HG03469 (cell line): Measurements from ENCODE around the gene DCLK1.

Source experiments
- ATAC-seq: cut with Tn5 transposase; IDR thresholded peaks from one replicate; pipeline ENCODE4 v1.9.1; 2021; ENCODE audit warnings: mild to moderate bottlenecking, moderate library complexity, moderate number of reproducible peaks; ENCODE audit not compliant: unreplicated experiment

The DCLK1 gene

GRCh38 chr13:36131222-36131930, at the start of gene DCLK1:
DCLK1 (minus strand) TSS chr13:36131382.
- no peak for ATAC-seq

GRCh38 chr13:36175621-36176020, 44.4 kb upstream of the DCLK1 start:
- ATAC-seq = no peak

DNA sequence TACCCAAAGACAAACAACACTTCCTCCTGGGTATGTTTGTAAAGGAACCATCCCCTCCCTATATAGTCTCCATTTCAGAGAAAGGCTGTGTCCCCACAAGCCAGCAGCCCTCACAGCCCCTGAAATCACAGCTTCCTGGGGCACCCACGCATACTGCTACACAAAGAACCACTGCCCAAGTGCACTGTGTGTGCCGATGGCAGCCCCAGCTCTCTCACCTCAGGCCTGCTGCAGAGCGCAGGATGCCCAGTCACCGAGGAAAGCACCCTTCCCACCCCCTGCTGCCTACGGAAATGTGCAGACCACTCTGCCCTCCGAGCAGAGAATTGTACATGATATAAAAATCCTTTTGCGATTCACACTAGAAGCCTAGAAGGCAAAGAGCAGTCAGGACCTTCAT, 43.7 kb upstream of the DCLK1 start:
- no peak for ATAC-seq

- ATAC-seq = no peak
Observed at GRCh38 chr13:36173571-36174322, 42.6 kb upstream of the DCLK1 start.

- no peak for ATAC-seq
Observed at GRCh38 chr13:36166046-36166445, 34.9 kb upstream of the DCLK1 start.

GRCh38 chr13:36163809-36164308, 32.7 kb upstream of the DCLK1 start:
- no peak for ATAC-seq

GRCh38 chr13:36163286-36163685, 32.1 kb upstream of the DCLK1 start:
- ATAC-seq = no peak

DNA sequence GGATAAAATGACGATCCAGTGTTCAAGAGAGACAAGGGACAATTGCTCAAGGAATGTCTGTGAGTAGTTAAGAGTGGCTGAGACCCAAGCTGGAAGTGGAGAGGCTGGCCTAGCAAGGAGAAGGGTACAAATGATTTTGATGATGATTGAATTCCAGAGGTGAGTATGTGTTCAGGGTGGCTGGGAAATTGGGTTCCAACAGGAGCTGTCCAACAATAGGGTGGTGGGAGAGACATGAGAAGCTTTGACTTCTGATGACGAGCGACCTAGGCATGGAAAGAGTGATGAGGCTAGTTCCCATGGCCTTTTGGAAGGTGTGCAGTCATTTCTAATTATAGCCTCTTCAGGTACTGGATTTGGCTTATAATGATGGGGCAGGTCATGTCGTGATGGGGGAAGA, 29.1 kb upstream of the DCLK1 start:
- ATAC-seq = no peak

DNA sequence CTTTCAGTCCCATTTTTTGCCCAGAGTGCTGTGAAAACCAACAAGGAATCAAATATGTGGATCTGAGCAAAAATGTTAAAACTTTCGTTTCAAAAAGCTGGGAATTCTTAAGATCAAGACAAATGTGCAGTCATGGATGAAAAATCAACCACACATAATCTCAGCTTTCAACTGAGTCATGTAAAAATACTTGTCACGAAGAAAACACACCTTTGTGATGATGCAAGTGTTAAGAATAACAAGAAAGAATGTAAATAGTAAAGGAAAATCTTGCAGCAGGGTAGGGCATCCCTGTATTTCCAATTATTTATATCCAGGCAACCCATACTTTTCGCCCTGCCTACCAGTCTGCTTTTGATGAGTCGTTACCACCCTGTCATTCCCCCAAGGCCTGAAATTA, 27.4 kb upstream of the DCLK1 start:
- no peak for ATAC-seq

DNA sequence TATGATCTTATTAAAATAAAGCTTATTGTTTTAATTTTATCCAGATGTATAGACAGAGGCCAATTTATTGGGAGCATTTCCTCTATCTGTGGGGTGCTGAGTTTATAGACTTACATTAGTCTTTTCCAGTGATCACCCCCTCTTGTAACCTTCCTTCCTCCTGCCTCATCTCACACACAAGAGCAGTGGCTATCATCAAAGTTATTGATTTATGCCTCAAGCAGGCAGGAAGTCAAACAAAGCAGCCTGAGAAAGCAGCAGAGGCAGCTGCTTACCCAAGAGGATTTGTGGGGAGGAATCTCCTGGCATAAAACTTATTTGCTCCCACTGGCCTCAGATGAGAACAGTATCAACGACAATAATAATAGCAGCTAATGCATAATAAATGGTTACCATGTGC, 26.3 kb upstream of the DCLK1 start:
- ATAC-seq = no peak

DNA sequence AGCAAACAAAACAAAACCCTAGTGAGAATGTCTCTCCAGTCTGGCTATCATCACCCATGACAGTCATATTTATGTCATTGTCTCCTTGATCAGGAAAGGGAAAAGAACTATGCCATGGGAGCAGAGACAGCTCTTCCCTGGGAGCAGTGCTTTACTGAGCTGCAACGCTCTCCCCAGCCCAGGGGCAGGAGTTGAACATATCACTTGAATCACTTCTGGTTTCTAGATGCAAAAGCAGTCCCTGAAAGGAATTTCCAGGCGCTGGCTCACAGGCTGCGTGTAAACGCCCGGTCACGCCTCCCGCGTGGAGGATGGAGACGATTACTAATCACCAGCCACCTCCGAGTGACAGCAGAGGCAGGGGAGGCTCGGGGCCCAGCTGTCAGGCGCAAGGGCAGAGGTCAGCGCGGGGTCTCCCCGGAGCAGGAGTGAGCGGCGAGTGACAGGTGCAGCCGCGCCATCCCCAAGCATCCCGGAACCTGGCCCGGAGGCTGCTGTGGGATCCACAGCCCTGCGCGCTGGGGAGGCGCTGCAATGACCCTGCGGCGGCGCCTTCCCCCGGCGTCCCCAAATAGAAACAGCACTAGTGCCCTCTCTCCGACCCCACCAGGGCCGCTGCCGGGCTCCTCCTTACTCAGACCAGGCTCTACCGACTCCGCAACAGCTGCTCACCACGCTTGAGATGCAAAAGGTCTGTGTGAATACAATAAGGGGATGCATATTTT, 23.5 kb upstream of the DCLK1 start:
- no peak for ATAC-seq

DNA sequence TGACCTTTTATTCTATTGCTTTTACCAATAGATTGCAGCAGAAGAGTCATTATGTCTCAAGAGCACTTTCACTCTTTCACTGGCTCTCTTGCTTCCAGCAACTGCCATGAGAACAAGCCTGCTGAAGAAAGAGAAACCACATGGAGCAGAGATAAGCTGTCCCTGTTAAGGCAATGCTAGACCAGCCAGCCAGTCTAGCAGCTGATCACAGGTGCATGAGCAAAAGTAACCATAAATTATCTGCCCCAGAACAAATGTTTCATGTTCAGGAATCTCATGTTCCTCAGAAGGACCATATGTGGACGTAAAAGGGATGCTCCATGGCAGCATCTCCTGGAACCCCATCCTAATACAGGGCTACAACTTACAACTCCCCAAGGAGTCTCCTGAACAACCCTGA, 20.4 kb upstream of the DCLK1 start:
- ATAC-seq = no peak

- ATAC-seq = no peak
Observed at GRCh38 chr13:36148446-36148845, 17.3 kb upstream of the DCLK1 start.

DNA sequence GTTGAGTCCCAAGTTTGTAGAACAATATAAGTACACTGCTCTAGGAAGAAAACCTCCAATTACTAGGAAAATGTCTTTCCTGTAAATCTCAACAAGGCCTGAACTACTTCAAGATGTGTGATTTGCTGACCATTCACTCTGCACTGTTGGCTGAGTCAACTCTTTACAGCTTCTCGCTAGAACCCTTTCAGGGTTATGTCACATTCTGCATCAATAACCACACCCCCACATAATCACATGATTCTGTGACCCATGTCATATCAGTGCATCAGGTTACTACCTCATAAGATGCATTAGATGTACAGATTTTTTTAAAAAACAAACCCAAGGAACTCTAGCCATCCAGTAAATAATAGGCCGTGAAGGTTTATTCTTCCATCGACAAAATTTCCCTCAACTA, 16.1 kb upstream of the DCLK1 start:
- ATAC-seq = no peak

- ATAC-seq = no peak
Observed at GRCh38 chr13:36146511-36147269, 15.5 kb upstream of the DCLK1 start.

- ATAC-seq = no peak
Observed at GRCh38 chr13:36143738-36144137, 12.6 kb upstream of the DCLK1 start.

DNA sequence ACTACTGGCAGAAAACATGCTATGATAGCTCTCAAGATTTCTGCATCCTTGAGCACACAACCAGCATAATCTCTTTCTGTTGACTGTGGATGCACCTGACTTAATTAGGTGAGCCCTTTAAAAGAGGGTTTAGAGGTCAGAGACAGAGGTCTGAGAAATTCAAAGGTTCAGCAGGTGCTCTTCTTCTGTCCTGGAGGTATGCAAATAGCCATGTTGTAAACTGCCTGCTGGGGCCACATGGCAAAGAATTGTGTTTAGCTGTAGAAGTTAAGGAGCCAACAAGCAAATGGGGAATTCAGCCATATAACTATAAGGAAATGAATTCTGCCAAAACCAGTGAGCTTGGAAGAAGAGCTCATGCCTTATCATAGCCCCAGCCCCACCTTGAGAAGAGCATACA, 11.6 kb upstream of the DCLK1 start:
- ATAC-seq = no peak

DNA sequence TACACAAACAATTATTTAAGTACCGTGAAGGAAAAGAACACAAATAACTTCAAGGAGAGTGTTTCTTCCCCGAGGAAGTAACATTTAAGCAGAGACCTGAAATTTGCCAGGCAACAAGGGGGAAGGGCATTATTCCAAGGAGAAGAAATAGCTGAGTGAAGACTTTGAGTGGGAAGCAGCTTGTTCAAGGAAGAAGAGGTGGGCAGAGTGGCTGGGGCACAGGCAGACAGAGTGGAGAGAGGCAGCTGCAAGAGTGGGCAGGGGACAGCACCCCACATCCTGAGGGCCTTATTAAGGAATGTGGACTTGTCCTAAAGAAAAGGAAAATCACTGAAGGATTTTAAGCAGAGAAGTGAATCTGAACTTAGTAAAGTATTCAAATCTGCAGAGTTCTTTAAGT, 4.7 kb upstream of the DCLK1 start:
- ATAC-seq = no peak

DNA sequence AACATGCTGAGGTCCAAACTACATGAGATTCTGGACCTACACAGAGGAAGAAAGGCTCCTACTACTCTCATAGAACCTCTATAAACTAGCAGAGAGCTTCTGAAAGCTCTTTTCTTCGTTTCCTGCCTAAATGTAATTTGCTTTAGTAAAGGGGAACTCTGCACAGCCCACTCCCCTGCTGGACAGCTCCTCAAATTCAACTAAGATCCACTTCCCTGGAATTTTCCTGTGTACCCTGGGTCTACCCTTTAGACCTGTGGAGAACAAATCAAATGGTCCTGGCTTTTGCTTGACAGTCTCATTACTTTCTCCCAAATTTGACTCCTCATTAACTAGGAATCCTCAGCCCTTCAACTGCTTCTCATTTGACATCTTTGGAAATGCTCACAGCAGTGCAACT, 3.5 kb upstream of the DCLK1 start:
- no peak for ATAC-seq

DNA sequence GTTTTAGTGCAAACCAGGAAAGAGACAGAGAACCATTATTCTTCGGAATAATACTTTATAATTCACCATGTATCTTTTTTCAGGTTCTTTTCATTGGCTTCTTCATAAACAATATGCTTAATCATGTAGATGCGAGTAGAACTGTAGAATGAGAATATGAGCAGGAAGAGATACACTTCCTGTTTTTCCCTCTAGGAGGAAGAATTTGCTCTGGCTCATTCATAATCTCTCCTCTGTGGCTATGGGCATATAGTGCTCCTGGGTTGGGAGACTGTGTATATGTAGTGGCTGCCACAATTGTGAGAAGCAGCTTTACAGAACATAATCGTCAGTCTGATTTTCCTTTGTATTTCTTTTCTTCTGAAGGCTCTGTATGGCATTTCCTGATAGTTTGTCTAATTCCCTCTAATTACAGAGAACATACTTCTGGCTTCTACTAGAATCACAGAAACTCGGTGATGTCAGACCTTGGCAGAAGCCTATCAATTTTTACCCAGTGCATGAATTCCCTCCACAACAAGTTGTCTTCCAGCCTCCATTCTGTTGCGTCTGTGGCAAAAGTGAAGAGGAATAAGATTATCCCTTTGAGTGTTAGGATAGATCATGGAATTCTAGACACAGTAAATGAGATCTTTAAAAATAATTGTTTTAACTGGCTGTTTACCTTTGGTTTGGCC, 2.9 kb upstream of the DCLK1 start:
- no peak for ATAC-seq
